ENCODE data around the gene CYP27C1. TPM values are rescaled to one million over a fixed set of nuclear protein-coding genes. Genes with fewer than 3 reads are reported as not detected.
A peak's percentile ranks its signal among the peaks of the same experiment; 100 is the strongest.

CYP27C1 gene
- total RNA-seq, 1 donor, result 2.2 TPM

DNA sequence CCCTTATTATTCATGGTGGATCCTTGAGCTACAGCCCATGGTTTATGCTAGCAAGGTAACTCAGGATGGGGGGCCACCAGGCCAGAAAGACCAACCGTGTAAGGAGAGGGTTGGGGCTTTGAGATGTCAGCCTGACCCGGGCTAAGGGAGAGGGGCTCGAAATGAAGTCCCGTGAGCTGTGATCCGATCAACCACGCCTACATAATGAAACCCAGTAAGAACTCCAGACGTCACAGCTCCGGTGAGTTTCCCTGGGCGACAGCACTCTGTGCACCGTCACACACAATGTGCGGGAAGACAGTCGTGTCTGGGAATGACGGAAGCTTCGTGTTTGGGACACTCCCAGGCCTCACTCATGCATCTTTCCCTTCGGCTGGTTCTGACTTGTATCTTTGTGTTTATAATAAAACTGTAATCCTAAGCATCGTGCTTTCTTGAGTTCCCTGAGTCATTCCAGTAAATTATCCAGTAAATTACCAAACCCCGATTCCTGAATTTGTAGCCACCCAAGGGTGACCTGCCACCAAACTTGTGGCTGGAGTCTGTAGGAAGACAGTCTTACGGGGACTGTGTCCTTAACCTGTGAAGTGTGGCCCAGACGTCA, 44.2 kb downstream of the CYP27C1 start:
- Histone ChIP-seq H4K20me1 (ENCODE audit: insufficient read depth, low read length) (no peaks in the 10 kb centered on the region), H2AFZ (ENCODE audit: low read length) (peak overlapping the region; percentile 87), H3K4me2 (ENCODE audit: insufficient read depth, low read length) (peak overlapping the region; percentile 36), H3K27me3 (ENCODE audit: insufficient read depth, low read length) (no peaks in the 10 kb centered on the region), H3K79me2 (ENCODE audit: insufficient read depth, low read length) (no peaks in the 10 kb centered on the region), H3K9me3 (ENCODE audit: low read depth, low read length) (peaks cover 2% of the 10 kb centered on the region), H3K4me3 (ENCODE audit: insufficient read depth, low read length) (no peak overlapping the region), H3K4me1 (ENCODE audit: insufficient read depth, low read length) (peaks cover 39% of the 10 kb centered on the region), H3K36me3 (ENCODE audit: insufficient read depth, low read length) (no peaks in the 10 kb centered on the region), H3K27ac (ENCODE audit: low read depth, low read length) (peak overlapping the region; percentile 77)
- TF ChIP-seq, protein P1, sequence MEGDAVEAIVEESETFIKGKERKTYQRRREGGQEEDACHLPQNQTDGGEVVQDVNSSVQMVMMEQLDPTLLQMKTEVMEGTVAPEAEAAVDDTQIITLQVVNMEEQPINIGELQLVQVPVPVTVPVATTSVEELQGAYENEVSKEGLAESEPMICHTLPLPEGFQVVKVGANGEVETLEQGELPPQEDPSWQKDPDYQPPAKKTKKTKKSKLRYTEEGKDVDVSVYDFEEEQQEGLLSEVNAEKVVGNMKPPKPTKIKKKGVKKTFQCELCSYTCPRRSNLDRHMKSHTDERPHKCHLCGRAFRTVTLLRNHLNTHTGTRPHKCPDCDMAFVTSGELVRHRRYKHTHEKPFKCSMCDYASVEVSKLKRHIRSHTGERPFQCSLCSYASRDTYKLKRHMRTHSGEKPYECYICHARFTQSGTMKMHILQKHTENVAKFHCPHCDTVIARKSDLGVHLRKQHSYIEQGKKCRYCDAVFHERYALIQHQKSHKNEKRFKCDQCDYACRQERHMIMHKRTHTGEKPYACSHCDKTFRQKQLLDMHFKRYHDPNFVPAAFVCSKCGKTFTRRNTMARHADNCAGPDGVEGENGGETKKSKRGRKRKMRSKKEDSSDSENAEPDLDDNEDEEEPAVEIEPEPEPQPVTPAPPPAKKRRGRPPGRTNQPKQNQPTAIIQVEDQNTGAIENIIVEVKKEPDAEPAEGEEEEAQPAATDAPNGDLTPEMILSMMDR (IDR thresholded peaks at IDR 0.05; ENCODE audit: extremely low read depth, low read depth, low read length), result no peak
- no peak for DNase-seq (ENCODE audit: insufficient read length, low spot score, missing footprints)

DNA sequence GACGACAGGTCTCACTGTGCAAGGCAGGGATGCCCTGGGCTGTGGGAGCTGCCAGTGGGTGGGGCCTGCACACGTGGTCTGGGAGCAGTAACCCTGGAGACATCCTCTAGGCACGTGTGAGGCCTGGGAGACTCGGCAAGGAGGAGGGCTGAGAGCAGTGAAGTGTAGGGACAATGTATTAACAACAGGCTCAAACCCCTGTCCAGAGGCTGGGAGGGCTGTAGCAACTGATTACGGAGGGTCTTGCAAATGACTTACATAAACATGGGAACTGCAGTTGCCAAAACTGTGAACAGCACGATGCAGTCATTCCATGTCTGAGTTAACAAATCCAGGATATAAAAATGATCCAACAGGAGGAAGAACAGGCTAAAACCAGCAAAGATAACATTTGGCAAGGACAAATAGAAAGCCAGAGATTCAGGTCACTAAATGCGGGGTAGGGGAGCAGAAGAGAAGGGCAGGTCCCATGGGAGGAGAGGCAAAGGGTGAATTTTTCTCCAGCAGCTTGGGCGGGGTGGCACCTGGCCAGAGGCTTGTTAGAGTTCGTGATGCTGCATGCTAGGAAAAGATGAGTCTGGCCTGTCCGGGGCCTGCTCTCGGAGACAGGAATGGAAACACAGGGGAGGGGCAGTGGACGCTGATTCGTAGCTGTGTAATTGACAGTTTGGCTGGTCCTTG, 44.9 kb downstream of the CYP27C1 start:
- H2AFZ ChIP-seq (ENCODE audit: low read length), result peak overlapping the region; percentile 49
- no peaks in the 10 kb centered on the region for H3K9me3 ChIP-seq (ENCODE audit: low read depth, low read length)
- peak; percentile 90 for DNase-seq (ENCODE audit: insufficient read length, low spot score, missing footprints)
- TF ChIP-seq, protein P1 (IDR thresholded peaks at IDR 0.05; ENCODE audit: extremely low read depth, low read depth, low read length), result no peak
- H3K27me3 ChIP-seq (ENCODE audit: insufficient read depth, low read length), result no peaks in the 10 kb centered on the region
- H3K4me3 ChIP-seq (ENCODE audit: insufficient read depth, low read length), result no peak overlapping the region
- no peaks in the 10 kb centered on the region for H3K79me2 ChIP-seq (ENCODE audit: insufficient read depth, low read length)
- H3K27ac ChIP-seq (ENCODE audit: low read depth, low read length), result peak overlapping the region; percentile 77
- H3K36me3 ChIP-seq (ENCODE audit: insufficient read depth, low read length), result no peaks in the 10 kb centered on the region
- H3K4me2 ChIP-seq (ENCODE audit: insufficient read depth, low read length), result no peak overlapping the region
- no peaks in the 10 kb centered on the region for H4K20me1 ChIP-seq (ENCODE audit: insufficient read depth, low read length)
- H3K4me1 ChIP-seq (ENCODE audit: insufficient read depth, low read length), result peaks cover 39% of the 10 kb centered on the region

DNA sequence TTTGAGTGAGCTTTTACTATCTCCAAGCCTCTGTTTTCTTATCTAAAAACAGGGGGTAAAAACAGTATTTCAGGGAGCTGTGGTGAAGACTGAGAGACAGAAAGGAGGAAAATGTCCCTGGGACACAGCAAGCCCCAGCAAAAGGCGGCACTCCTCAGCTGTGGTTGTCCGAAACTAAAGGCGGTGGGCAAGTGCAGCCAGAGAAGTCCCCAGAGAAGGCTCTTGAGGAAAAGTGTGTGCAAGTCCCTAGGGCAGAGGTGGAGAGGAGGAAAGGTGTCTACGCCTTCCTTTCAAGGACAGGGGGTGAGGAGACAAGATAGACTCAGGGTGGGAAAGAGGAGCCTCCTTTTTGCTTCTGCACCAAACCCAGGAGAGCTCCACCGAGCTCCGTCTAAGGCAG, 45.5 kb downstream of the CYP27C1 start:
- H2AFZ ChIP-seq (ENCODE audit: low read length), result no peak overlapping the region
- H3K4me1 ChIP-seq (ENCODE audit: insufficient read depth, low read length), result peaks cover 39% of the 10 kb centered on the region
- DNase-seq (ENCODE audit: insufficient read length, low spot score, missing footprints), result no peak

DNA sequence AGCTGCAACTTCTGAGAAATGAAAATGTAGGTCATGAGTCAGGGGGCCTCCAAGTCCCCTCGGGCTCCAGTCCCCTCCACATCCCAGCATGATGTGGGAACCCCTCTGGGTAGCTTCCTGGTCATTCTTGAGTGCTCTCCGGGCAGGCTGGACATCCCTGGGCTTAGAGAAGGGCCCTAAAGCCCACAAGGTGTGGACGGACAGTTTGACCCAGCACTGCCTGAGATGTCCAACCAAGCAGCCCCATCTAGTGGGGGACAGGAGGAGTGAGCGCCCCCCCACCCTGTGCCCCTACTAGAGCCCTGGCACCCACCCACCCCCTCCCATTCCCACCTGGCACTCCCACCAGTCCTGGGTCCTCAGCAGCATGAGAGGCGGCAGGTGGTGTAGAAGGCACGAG, 46.0 kb downstream of the CYP27C1 start:
- H3K79me2 ChIP-seq (ENCODE audit: insufficient read depth, low read length), result no peaks in the 10 kb centered on the region
- H3K4me3 ChIP-seq (ENCODE audit: insufficient read depth, low read length), result no peak overlapping the region
- no peaks in the 10 kb centered on the region for H4K20me1 ChIP-seq (ENCODE audit: insufficient read depth, low read length)
- TF ChIP-seq, protein P1 (IDR thresholded peaks at IDR 0.05; ENCODE audit: extremely low read depth, low read depth, low read length), result peak; percentile 24
- no peak for DNase-seq (ENCODE audit: insufficient read length, low spot score, missing footprints)
- H3K4me2 ChIP-seq (ENCODE audit: insufficient read depth, low read length), result no peak overlapping the region
- H3K36me3 ChIP-seq (ENCODE audit: insufficient read depth, low read length), result no peaks in the 10 kb centered on the region
- no peak overlapping the region for H2AFZ ChIP-seq (ENCODE audit: low read length)
- H3K27ac ChIP-seq (ENCODE audit: low read depth, low read length), result peak overlapping the region; percentile 76
- no peaks in the 10 kb centered on the region for H3K27me3 ChIP-seq (ENCODE audit: insufficient read depth, low read length)
- H3K9me3 ChIP-seq (ENCODE audit: low read depth, low read length), result no peaks in the 10 kb centered on the region
- peaks cover 39% of the 10 kb centered on the region for H3K4me1 ChIP-seq (ENCODE audit: insufficient read depth, low read length)

More for the DNA sequence above, 45.5 kb downstream of the CYP27C1 start:
- Histone ChIP-seq H3K79me2 (ENCODE audit: insufficient read depth, low read length) (no peaks in the 10 kb centered on the region), H3K27me3 (ENCODE audit: insufficient read depth, low read length) (no peaks in the 10 kb centered on the region), H3K27ac (ENCODE audit: low read depth, low read length) (peak overlapping the region; percentile 77), H3K36me3 (ENCODE audit: insufficient read depth, low read length) (no peaks in the 10 kb centered on the region), H3K4me3 (ENCODE audit: insufficient read depth, low read length) (no peak overlapping the region), H3K4me2 (ENCODE audit: insufficient read depth, low read length) (no peak overlapping the region), H3K9me3 (ENCODE audit: low read depth, low read length) (no peaks in the 10 kb centered on the region), H4K20me1 (ENCODE audit: insufficient read depth, low read length) (no peaks in the 10 kb centered on the region)
- TF ChIP-seq, protein P1 (IDR thresholded peaks at IDR 0.05; ENCODE audit: extremely low read depth, low read depth, low read length), result no peak
